ENCODE results near the gene SMC3. TPM values are rescaled to one million over a fixed set of nuclear protein-coding genes. Genes with fewer than 3 reads are reported as not detected.
A peak's percentile ranks its signal among the peaks of the same experiment; 100 is the strongest.

The SMC3 gene
- total RNA-seq, 2 experiments from 2014 or later, result 38.4 to 73.4 TPM

- CTCF ChIA-PET (ENCODE audit: unreplicated experiment), result no interaction called here
- intact Hi-C loops (cut with micrococcal nuclease; ENCODE audit: unreplicated experiment), result loop anchor here (5.0 to 10.0 kb wide), 2 partner anchors 34 to 467 kb away; partner anchors contain the start of gene SMC3
- Histone ChIP-seq H2AFZ (ENCODE audit: low read length) (no peak overlapping the region), H3K9me3 (ENCODE audit: low read length) (no peaks in the 10 kb centered on the region), H3K36me3 (ENCODE audit: insufficient read depth, low read length) (peaks cover 91% of the 10 kb centered on the region), H3K4me3 (ENCODE audit: low read depth, low read length, poor library complexity, severe bottlenecking) (no peak overlapping the region), H4K20me1 (ENCODE audit: insufficient read depth, low read length) (no peaks in the 10 kb centered on the region), H3K4me2 (ENCODE audit: low read length) (no peak overlapping the region), H3K4me1 (ENCODE audit: insufficient read depth, low read length, poor library complexity, severe bottlenecking) (no peaks in the 10 kb centered on the region), H3K9me2 (ENCODE audit: insufficient read depth, low read length) (no peaks in the 10 kb centered on the region), H3K27ac (ENCODE audit: low read depth, low read length, poor library complexity, severe bottlenecking) (no peak overlapping the region), H3K79me2 (ENCODE audit: insufficient read depth, low read depth, low read length) (no peaks in the 10 kb centered on the region; the same call in 1 of the 2 replicates)
- BruUV-seq (replicated peaks), result no TSS peak
- TF ChIP-seq CTCF (conservative IDR thresholded peaks at IDR 0.05; ENCODE audit: low read length), result no peak
- no peak for TF ChIP-seq EZH2phosphoT487 (IDR thresholded peaks at IDR 0.05; ENCODE audit: borderline replicate concordance, low read depth, low read length)
- DNase-seq (ENCODE audit: low spot score), result no peak
- POLR2A ChIA-PET, result interaction anchor here (1.1 kb wide), 1 partner anchor 298 kb away, joined by 5 read pairs; no protein-coding TSS in a partner anchor
These were observed 34.1 kb downstream of the SMC3 start for GRCh38 chr10:110601581-110601980.

DNA sequence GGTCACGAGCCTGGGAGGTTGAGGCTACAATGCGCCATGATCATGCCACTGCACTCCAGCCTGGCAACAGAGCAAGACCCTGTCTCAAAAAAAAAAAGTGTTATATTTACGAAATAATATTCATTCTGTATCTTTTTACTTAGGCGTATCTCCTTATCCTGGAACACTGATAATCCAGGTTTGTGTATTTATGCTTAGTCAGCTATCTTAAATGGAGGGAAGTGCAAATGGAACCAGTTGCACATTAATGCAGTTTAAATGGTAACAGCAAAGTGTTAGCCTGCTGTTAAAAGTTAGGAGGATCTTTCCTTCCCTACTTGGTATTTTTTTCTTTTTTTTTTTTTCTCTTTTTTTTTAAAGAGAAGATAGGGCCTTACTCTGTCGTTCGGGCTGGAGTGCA lies 40.6 kb downstream of the SMC3 start:
- H3K4me2 ChIP-seq (ENCODE audit: low read length), result no peak overlapping the region
- BruUV-seq (replicated peaks), result no TSS peak
- H3K27ac ChIP-seq (ENCODE audit: low read depth, low read length, poor library complexity, severe bottlenecking), result no peak overlapping the region
- TF ChIP-seq EZH2phosphoT487 (IDR thresholded peaks at IDR 0.05; ENCODE audit: borderline replicate concordance, low read depth, low read length), result no peak
- TF ChIP-seq CTCF (conservative IDR thresholded peaks at IDR 0.05; ENCODE audit: low read length), result no peak
- no peak overlapping the region for H2AFZ ChIP-seq (ENCODE audit: low read length)
- DNase-seq (ENCODE audit: low spot score), result no peak
- intact Hi-C loops (cut with micrococcal nuclease; ENCODE audit: unreplicated experiment), result loop anchor here (10.0 kb wide), 1 partner anchor 473 kb away; no protein-coding TSS in a partner anchor
- ChIA-PET POLR2A (interaction anchor here (0.6 to 1.8 kb wide), 7 partner anchors 10 to 500 kb away, joined by 3 to 5 read pairs (median 4); no protein-coding TSS in a partner anchor), CTCF (ENCODE audit: unreplicated experiment) (interaction anchor here (0.5 to 0.8 kb wide), 3 partner anchors 60 to 620 kb away, joined by 3 to 9 read pairs (median 3); no protein-coding TSS in a partner anchor)
- no peaks in the 10 kb centered on the region for H3K9me3 ChIP-seq (ENCODE audit: low read length)
- H3K9me2 ChIP-seq (ENCODE audit: insufficient read depth, low read length), result no peaks in the 10 kb centered on the region
- H3K4me3 ChIP-seq (ENCODE audit: low read depth, low read length, poor library complexity, severe bottlenecking), result no peak overlapping the region
- H3K4me1 ChIP-seq (ENCODE audit: insufficient read depth, low read length, poor library complexity, severe bottlenecking), result peaks cover 19% of the 10 kb centered on the region
- no peaks in the 10 kb centered on the region for H4K20me1 ChIP-seq (ENCODE audit: insufficient read depth, low read length)
- H3K79me2 ChIP-seq (ENCODE audit: insufficient read depth, low read depth, low read length), result no peaks in the 10 kb centered on the region
- H3K36me3 ChIP-seq (ENCODE audit: insufficient read depth, low read length), result peaks cover 32% of the 10 kb centered on the region

- no peak overlapping the region for H3K4me3 ChIP-seq (ENCODE audit: low read depth, low read length, poor library complexity, severe bottlenecking)
- intact Hi-C loops (cut with micrococcal nuclease; ENCODE audit: unreplicated experiment), result loop anchor here (1.0 to 10.0 kb wide), 9 partner anchors 42 to 751 kb away; no protein-coding TSS in a partner anchor
- no TSS peak for BruUV-seq (replicated peaks)
- H3K27ac ChIP-seq (ENCODE audit: low read depth, low read length, poor library complexity, severe bottlenecking), result no peak overlapping the region
- no peaks in the 10 kb centered on the region for H3K79me2 ChIP-seq (ENCODE audit: insufficient read depth, low read depth, low read length)
- DNase-seq (ENCODE audit: low spot score), result peak; percentile 23
- H3K4me1 ChIP-seq (ENCODE audit: insufficient read depth, low read length, poor library complexity, severe bottlenecking), result peaks cover 29% of the 10 kb centered on the region
- H3K9me3 ChIP-seq (ENCODE audit: low read length), result no peaks in the 10 kb centered on the region
- H3K9me2 ChIP-seq (ENCODE audit: insufficient read depth, low read length), result no peaks in the 10 kb centered on the region
- peaks cover 17% of the 10 kb centered on the region for H3K36me3 ChIP-seq (ENCODE audit: insufficient read depth, low read length)
- TF ChIP-seq CTCF (conservative IDR thresholded peaks at IDR 0.05; ENCODE audit: low read length), result no peak
- TF ChIP-seq EZH2phosphoT487 (IDR thresholded peaks at IDR 0.05; ENCODE audit: borderline replicate concordance, low read depth, low read length), result no peak
- no peak overlapping the region for H2AFZ ChIP-seq (ENCODE audit: low read length)
- no peaks in the 10 kb centered on the region for H4K20me1 ChIP-seq (ENCODE audit: insufficient read depth, low read length)
- no peak overlapping the region; the same call in 1 of the 2 replicates for H3K4me2 ChIP-seq (ENCODE audit: low read length)
- POLR2A ChIA-PET, result interaction anchor here (0.6 to 1.5 kb wide), 2 partner anchors 64 to 355 kb away, joined by 4 read pairs; no protein-coding TSS in a partner anchor
- CTCF ChIA-PET (ENCODE audit: unreplicated experiment), result no interaction called here
These were observed 42.1 kb downstream of the SMC3 start for GRCh38 chr10:110609605-110610004.

Measured in OCI-LY7 (cell line).